Esophagus muscularis mucosa (tissue), 4 donors: ENCODE results near the gene GPS2.

ENCODE experiments used
- EP300 ChIP-seq: sonication (generic); formaldehyde crosslinking; IDR thresholded peaks from one replicate; pipeline ENCODE4 v1.6.1; 2017; ENCODE audit warnings: antibody characterized with exemption
- POLR2A ChIP-seq: fragments of 450-650 bp; IDR thresholded peaks from one replicate; pipeline ENCODE4 v1.6.1; 2017; ENCODE audit warnings: antibody characterized with exemption, moderate library complexity, mild to moderate bottlenecking, low read depth
- POLR2AphosphoS5 ChIP-seq, 2 donors: sonication (generic); formaldehyde crosslinking; IDR thresholded peaks; one replicate each; pipeline ENCODE4 v1.6.1; 2017; ENCODE audit warnings: antibody characterized with exemption in 2 of 2
- TF ChIP-seq, protein P1 (sequence below), 3 experiments: fragments of 200-600 bp in 2 of 3; fragments of 450-650 bp in 1 of 3; sonication (generic) in 2 of 3; IDR thresholded peaks; one replicate each; pipeline ENCODE4 v1.5.1; 2017 to 2019; ENCODE audit warnings: antibody characterized with exemption in 3 of 3, mild to moderate bottlenecking in 2 of 3, moderate library complexity in 1 of 3

- TF ChIP-seq POLR2A (no peak), EP300 (no peak), POLR2AphosphoS5 (IDR thresholded peaks at IDR 0.05) (peak in 1 of 2 donors; percentile 47)
- TF ChIP-seq, protein P1, sequence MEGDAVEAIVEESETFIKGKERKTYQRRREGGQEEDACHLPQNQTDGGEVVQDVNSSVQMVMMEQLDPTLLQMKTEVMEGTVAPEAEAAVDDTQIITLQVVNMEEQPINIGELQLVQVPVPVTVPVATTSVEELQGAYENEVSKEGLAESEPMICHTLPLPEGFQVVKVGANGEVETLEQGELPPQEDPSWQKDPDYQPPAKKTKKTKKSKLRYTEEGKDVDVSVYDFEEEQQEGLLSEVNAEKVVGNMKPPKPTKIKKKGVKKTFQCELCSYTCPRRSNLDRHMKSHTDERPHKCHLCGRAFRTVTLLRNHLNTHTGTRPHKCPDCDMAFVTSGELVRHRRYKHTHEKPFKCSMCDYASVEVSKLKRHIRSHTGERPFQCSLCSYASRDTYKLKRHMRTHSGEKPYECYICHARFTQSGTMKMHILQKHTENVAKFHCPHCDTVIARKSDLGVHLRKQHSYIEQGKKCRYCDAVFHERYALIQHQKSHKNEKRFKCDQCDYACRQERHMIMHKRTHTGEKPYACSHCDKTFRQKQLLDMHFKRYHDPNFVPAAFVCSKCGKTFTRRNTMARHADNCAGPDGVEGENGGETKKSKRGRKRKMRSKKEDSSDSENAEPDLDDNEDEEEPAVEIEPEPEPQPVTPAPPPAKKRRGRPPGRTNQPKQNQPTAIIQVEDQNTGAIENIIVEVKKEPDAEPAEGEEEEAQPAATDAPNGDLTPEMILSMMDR (IDR thresholded peaks at IDR 0.05), result no peak
Measured at GRCh38 chr17:7293159-7293558, 22.0 kb downstream of the GPS2 start.
